ENCODE results near the gene ACOT7.

DNA sequence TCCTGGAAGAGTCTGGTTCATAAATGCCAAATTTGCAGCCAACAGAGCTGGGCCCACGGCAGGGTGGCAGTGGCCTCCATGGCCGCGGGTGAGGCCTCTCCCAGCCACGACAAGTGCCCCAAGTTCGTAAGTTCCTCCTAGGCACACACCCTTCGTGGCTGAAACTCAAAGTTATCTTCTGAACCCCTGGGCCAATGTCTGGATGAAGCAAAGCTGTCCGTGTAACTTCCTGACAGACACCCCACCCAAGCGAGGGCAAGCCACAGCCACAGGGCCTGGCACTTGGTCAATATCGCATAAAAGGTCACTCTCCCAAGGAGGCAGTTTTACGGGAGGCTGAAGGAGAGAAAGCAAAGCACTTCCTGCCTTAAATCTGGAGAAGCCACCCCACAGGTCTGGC is 104.9 kb downstream of the ACOT7 start:
- TF ChIP-seq CTCF (conservative IDR thresholded peaks at IDR 0.05; ENCODE audit: low read length) (no peak), EZH2phosphoT487 (IDR thresholded peaks at IDR 0.05; ENCODE audit: borderline replicate concordance, low read depth, low read length) (no peak)

Data from OCI-LY7 (cell line).